GM18873 (cell line): ENCODE results near the gene TSEN2.
"Not testable (repeated sequence)": the region's sequence is repeated elsewhere in the genome, so short reads cannot be mapped to it uniquely, and the experiment has no call there.

Experiments used
- ATAC-seq: cut with Tn5 transposase; IDR thresholded peaks from one replicate; pipeline ENCODE4 v1.9.1; 2021; ENCODE audit warnings: mild to moderate bottlenecking, moderate library complexity, moderate number of reproducible peaks; ENCODE audit not compliant: unreplicated experiment, low FRiP score

TSEN2 gene

GRCh38 chr3:12470680-12471079 is 13.6 kb upstream of the TSEN2 start:
- ATAC-seq, result no peak

- ATAC-seq, result no peak
These were observed 13.0 kb upstream of the TSEN2 start for GRCh38 chr3:12471241-12471640.

DNA sequence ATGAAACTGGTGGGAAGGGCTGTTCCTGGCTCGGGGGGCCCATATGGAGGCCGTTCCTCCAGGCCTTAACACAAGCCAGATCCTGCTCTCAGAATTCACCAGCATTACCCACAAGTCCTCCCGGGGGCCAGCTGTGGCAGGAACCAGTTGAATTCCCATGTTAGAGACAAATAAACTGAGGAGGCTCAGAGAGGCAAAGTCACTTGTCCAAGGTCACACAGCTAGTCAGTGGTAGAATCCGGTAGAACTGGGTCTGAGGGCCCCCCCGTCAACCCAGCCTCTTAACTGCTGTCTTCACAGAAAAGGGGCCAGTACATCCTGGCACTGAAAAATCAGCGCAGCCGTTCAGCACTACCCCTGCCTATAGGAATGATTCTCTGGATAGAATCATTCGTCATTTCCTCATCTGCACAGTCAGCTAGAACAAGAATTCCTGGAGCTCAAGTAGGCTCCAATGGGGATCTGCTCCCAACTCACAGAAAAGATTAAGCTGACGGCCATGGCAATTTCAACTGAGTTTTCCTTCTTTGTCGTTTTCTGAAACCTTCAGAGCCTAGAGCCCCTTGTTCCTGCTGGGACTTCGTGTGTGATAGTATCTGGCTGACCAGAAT is 12.2 kb upstream of the TSEN2 start:
- no peak for ATAC-seq

DNA sequence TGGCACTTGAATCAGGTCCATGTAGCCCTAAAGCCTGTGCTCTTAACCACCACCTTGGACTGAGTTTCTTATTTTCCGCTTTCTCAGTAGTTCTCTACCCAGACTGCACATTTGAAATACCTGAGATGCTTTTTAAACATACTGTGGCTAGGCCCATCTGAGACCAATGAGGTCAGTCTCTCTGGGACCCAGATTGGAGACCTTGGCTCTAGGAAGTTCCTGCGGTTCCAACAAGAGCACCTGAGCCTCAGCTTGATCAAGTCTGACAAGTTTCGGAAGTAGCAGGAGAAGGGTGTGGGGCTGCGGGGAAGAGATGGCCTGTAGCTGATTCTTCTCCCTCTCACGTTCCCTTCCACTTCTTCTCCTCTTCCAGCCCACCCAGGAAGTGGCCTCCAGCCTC is 11.5 kb upstream of the TSEN2 start:
- no peak for ATAC-seq

- no peak for ATAC-seq
These were observed 10.8 kb upstream of the TSEN2 start for GRCh38 chr3:12473511-12473910.

DNA sequence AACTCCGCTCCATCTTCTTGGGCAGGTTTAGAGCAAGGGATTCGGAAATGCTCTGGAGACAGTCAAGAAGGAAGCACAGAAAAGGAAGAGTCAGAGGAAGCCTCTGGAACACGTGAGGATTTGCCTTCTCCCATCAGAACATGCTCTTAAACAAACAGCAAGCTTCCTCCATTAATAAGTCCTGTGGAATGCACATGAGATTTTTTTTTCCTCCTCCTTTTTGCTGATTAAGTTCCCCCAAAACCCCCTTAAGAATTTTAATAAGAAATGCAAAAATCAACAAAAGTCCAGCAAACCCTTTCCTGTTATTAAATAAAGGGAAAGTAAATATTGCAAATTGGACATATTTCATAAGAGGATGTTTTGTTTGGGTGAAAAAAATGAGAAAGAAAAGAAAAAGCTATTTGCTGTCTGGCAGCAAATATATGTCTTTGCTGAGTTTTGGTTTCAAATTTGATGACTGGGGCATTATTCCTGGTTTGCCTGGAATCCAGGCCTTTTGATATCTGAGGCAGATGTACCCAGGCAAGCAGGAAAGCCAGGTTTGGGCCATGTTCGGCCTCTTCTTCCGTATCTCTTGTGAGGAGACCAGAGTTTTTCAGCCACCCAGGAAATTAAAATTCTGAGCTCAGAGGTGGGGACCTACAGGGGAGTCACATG is 7.9 kb upstream of the TSEN2 start:
- no peak for ATAC-seq

DNA sequence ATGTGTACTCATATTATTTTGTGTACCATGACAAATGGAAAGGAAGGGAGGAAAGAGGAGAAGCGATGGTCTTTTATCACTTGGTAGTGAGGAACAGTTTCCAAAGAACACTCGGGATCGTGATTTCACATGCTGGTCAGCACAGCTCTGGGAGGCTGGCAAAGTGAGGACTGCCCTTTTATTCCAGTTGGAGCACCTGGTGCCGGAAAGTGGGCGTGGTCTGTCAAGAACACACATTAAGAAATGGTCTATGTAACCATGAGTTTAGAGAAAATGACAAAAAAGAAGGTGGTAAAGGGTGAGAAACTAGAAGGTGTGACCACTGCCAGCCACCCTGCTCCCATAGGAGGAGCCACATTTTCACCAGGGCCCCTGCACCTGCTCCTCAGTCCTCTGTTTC is 7.0 kb upstream of the TSEN2 start:
- ATAC-seq, result no peak

DNA sequence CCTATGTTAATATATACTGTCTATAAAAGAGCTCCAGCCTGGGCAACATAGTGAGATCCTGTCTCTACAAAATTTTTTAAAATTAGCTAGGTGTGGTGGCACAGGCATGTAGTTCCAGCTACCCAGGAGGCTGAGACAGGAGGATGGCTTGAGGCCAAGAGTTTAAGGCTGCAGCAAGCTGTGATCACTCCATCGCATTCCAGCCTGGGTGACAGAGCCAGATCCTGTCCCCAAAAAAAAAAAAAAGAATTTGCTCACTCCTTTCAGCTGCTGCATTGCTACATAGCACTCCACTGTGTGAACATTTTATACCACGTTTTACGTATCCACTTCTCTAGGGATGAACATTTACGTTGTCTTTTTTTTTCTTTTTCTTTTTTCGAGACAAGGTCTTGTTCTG is 6.0 kb upstream of the TSEN2 start:
- ATAC-seq, result no peak

DNA sequence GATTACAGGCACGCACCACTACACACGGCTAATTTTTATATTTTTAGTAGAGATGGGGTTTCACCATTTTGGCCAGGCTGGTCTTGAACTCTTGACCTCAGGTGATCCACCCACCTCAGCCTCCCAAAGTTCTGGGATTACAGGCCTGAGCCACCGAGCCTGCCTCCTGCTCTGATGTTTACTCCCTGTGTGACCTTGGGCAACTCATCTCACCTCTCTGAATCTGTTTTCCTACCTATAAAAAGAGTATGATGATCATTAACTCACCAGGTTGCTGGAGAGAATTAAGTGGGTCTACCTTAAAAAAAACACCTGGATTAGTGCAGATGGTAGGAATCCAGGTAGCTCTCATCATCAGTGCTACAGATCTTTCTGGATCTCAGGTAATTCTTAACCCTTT is 5.1 kb upstream of the TSEN2 start:
- not testable (repeated sequence) for ATAC-seq

- ATAC-seq, result no peak
These were observed 4.3 kb upstream of the TSEN2 start for GRCh38 chr3:12479919-12480427.

DNA sequence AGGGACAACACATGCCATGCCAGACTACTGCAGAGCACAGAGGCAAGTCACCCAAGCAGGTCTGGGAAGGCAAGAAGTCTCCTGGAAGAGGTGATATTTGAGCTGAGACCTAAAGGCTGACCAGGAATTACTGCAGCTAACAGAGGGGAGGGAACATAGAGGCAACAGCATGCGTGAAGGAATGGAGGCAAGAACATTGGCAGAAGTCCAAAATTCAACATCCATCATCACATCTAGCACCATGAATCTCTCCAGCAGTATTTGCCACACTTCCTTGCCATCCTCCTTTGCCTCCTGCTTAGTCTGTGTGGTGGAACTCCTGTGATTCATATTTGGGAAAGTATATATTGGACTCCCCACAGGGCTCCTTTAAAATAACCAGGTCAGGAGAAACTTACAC is 870 bp upstream of the TSEN2 start:
- ATAC-seq, result no peak

DNA sequence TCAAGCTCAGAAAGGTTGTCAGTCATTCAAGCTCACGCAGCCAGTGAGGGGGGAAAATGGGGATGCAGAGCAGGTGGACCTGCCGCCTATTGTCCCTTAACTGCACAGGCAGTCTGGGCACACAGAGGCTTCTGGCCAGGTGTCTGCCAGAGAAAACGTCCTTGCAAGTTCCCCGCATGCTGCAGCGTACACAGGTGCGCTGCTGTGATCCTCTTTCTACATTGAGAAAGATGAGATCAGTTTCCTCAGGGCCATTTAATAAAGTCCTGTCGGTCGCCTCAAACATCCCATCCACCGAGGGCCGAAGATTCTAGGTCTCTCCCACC is 445 bp upstream of the TSEN2 start:
- no peak for ATAC-seq

GRCh38 chr3:12484983-12485327 is 675 bp downstream of the TSEN2 start:
- ATAC-seq, result no peak

DNA sequence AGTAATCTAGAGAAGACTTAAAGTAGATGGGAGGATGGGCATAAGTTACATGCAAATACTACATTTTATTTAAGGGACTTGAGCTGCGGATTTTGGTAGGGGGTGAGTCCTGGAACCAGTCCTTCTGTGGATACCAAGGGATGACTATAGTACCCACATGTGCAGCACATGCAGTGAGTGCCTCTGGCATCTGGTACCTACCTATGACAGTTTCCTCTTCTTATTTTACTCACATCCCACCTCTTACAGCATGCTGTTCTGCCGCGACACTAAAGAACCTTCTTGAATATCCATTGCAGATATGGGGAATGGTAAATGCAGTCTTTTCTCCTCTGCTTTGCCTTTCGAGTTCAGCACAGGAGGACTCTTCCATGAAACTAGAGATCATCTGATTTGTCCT is 1.7 kb downstream of the TSEN2 start:
- ATAC-seq, result no peak

DNA sequence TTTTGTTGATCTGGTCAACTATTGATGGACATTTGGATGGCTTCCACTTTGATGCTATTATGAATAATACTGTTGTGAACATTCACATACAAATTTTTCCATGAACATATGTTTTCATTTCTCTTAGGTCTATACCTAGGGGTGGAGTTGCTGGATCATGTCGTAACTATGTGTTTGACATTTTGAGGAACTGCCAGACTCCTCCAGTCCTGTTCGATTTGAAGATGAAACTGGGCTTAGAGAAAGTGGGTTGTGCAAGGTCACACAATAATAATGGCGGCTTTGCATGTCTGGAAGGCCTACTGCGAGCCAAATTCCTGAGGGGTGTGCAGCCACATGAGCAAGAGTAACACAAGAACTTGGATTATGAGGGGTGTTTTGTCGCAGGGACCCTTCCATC is 2.6 kb downstream of the TSEN2 start:
- ATAC-seq, result no peak

DNA sequence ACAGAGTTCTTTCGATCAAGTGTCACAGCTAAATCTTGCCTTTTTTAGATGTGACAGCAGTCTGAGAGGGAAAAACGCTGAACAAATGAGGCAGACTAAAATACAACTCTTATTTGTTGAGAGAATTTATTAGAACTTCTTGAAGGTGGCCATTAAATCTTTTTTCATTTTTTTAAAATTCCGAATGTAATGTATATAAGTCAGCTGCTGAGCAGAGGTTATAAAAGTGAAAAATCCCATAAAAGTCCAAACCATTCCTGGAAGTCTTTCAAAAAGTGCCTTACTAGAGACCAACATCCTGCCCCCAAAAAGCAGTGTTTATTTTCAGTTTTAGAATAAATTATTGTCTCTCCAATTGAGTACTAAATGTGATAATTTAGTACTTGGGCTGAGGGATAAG is 3.1 kb downstream of the TSEN2 start:
- ATAC-seq, result no peak

GRCh38 chr3:12487786-12488185 is 3.5 kb downstream of the TSEN2 start:
- no peak for ATAC-seq

GRCh38 chr3:12489368-12489767 is 5.1 kb downstream of the TSEN2 start:
- no peak for ATAC-seq

DNA sequence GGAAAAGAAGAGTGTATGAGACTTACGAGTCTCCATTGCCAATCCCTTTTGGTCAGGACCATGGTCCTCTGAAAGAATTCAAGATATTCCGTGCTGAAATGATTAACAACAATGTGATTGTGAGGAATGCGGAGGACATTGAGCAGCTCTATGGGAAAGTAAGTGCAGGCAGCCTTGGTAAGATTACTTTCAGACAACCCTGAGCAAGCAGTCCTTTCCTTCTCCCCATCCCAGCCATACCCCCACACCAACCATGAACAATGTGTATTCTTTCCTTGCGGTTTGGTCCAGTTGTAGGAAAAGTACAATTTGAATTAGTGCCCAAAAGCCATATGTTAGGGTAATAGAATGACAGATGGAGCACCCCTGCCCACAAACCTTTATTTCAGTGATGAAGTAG is 5.6 kb downstream of the TSEN2 start:
- ATAC-seq, result no peak

DNA sequence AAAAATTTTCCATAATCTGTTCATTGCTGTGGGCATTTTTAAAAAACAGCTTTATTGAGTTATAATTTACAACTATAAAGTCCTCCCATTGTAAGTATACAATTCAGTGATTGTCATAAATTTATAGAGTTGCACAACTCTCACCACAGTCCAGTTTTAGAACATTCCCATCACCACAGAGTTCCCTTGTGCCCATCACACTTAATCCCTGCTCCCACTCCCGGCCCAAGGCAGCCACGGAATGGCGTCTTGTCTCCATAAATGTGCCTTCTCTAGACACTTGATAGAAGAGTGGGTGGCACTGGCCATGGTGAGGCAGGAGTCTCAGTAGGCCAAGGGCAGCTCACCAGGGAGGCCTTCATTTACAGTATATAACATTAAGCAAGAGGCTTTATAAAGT is 6.3 kb downstream of the TSEN2 start:
- ATAC-seq, result no peak

- no peak for ATAC-seq
These were observed 11.6 kb downstream of the TSEN2 start for GRCh38 chr3:12495749-12496452.

DNA sequence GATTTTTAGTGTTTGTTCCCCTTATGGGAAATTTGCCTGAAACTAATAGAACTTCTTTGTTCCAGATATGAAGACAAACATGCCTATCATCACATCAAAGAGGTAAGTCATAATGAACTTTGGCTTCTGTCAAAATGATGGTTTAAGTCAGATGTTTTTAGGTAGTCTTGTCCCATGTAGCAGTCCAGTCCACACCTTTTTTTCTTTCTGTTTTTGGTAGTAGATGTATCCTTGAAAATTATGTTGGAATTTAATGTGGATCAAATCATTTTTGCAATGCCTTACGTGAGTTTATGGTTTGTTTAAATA is 12.1 kb downstream of the TSEN2 start:
- no peak for ATAC-seq
